SK-N-SH treated with all-trans-retinoic acid at 6 μM for 48 hours (cell line): ENCODE results near the gene SCP2D1.

Experiments used
- ATAC-seq: fragments of 200-7000 bp; cut with Tn5 transposase; 3 replicates; pipeline ENCODE4 v1.9.1; 2020; ENCODE audit warnings: mild to moderate bottlenecking, moderate library complexity
- ARNTL ChIP-seq: fragments of 450-650 bp; formaldehyde crosslinking; IDR thresholded peaks from 2 replicates; pipeline ENCODE4 v1.5.0; 2020; ENCODE audit warnings: low read depth, mild to moderate bottlenecking, moderate library complexity, borderline replicate concordance
- CREB5 ChIP-seq: fragments of 250-450 bp; sonication (Bioruptor Pico); IDR thresholded peaks from 2 replicates; pipeline ENCODE4 v1.5.1; 2020; ENCODE audit warnings: low read depth, mild to moderate bottlenecking, moderate library complexity
- CSDC2 ChIP-seq: fragments of 250-450 bp; sonication (Bioruptor Pico); IDR thresholded peaks from 2 replicates; pipeline ENCODE4 v1.5.0; 2020; ENCODE audit warnings: mild to moderate bottlenecking, moderate library complexity
- CSRNP3 ChIP-seq: fragments of 250-450 bp; sonication (Bioruptor Pico); IDR thresholded peaks from 2 replicates; pipeline ENCODE4 v1.5.1; 2021; ENCODE audit warnings: mild to moderate bottlenecking, moderate library complexity
- ESRRG ChIP-seq: fragments of 250-450 bp; sonication (Bioruptor Pico); IDR thresholded peaks from 2 replicates; pipeline ENCODE4 v1.6.1; 2021; ENCODE audit warnings: mild to moderate bottlenecking
- GLIS3 ChIP-seq: fragments of 250-450 bp; sonication (Bioruptor Pico); IDR thresholded peaks from 2 replicates; pipeline ENCODE4 v1.5.0; 2020; ENCODE audit warnings: mild to moderate bottlenecking, moderate library complexity
- ISL1 ChIP-seq: fragments of 250-450 bp; sonication (Bioruptor Pico); IDR thresholded peaks from 2 replicates; pipeline ENCODE4 v2.1.2; 2022; ENCODE audit warnings: mild to moderate bottlenecking, moderate library complexity
- OSR1 ChIP-seq: fragments of 250-450 bp; sonication (Bioruptor Pico); IDR thresholded peaks from 2 replicates; pipeline ENCODE4 v1.8.0; 2022; ENCODE audit warnings: moderate library complexity, mild to moderate bottlenecking, inconsistent platforms
- PPARA ChIP-seq: fragments of 250-450 bp; sonication (Bioruptor Pico); IDR thresholded peaks from 2 replicates; pipeline ENCODE4 v1.5.0; 2020; ENCODE audit warnings: mild to moderate bottlenecking, borderline replicate concordance
- RARB ChIP-seq: fragments of 250-450 bp; sonication (Bioruptor Pico); IDR thresholded peaks from 2 replicates; pipeline ENCODE4 v1.8.0; 2021; ENCODE audit warnings: mild to moderate bottlenecking, moderate library complexity
- SNAI2 ChIP-seq: fragments of 250-450 bp; sonication (Bioruptor Pico); IDR thresholded peaks from 2 replicates; pipeline ENCODE4 v1.5.0; 2020; ENCODE audit warnings: mild to moderate bottlenecking, moderate library complexity
- TOX ChIP-seq: fragments of 250-450 bp; sonication (Bioruptor Pico); IDR thresholded peaks from 2 replicates; pipeline ENCODE4 v1.8.0; 2021; ENCODE audit warnings: mild to moderate bottlenecking, moderate library complexity, borderline replicate concordance
- TSHZ2 ChIP-seq: fragments of 250-450 bp; sonication (Bioruptor Pico); IDR thresholded peaks from 2 replicates; pipeline ENCODE4 v1.5.0; 2020; ENCODE audit warnings: mild to moderate bottlenecking, moderate library complexity
- ZC3H10 ChIP-seq: fragments of 250-450 bp; sonication (Bioruptor Pico); IDR thresholded peaks from 2 replicates; pipeline ENCODE4 v1.5.1; 2021; ENCODE audit warnings: mild to moderate bottlenecking, moderate library complexity
- ZFP3 ChIP-seq: fragments of 250-450 bp; sonication (Bioruptor Pico); IDR thresholded peaks from 2 replicates; pipeline ENCODE4 v1.5.0; 2020; ENCODE audit warnings: mild to moderate bottlenecking, moderate library complexity
- ZFP30 ChIP-seq: fragments of 450-650 bp; formaldehyde crosslinking; IDR thresholded peaks from 2 replicates; pipeline ENCODE4 v1.5.0; 2022; ENCODE audit warnings: mild to moderate bottlenecking, moderate library complexity
- ZNF565 ChIP-seq: fragments of 450-650 bp; formaldehyde crosslinking; conservative IDR thresholded peaks from 2 replicates; pipeline ENCODE4 v1.5.0; 2020; ENCODE audit warnings: low read depth, mild to moderate bottlenecking, moderate library complexity
- ZNF8 ChIP-seq: fragments of 450-650 bp; formaldehyde crosslinking; IDR thresholded peaks from 2 replicates; pipeline ENCODE4 v1.5.0; 2020; ENCODE audit warnings: mild to moderate bottlenecking, moderate library complexity

The SCP2D1 gene

GRCh38 chr20:18805881-18806280, 7.7 kb upstream of the SCP2D1 start (continued):
- TF ChIP-seq TOX (CRISPR knock-in tag) (no peak), ZFP30 (CRISPR knock-in tag) (no peak)

DNA sequence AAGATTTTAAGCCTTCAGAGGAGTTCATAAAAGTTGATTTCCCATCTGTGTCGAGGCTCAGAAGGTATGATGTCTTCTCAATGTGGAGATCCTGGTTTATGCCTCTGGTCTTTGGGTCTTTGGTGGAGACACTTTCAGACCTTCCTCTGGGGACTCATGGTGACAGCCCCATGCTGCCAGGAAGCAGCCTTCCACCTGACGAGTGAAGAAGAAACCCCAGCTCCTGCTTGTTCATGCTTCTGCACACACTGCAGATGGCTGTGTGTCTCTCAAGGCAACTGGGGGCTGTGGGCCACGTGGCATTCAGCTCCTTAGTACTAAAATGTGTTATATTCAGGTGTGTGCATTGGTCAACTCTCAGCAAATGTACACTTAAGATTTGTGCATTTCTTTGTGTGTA, 4.9 kb upstream of the SCP2D1 start:
- no peak for TF ChIP-seq RARB (CRISPR knock-in tag)
- TF ChIP-seq, all 23 proteins: peak for 0
- ATAC-seq: no peak

DNA sequence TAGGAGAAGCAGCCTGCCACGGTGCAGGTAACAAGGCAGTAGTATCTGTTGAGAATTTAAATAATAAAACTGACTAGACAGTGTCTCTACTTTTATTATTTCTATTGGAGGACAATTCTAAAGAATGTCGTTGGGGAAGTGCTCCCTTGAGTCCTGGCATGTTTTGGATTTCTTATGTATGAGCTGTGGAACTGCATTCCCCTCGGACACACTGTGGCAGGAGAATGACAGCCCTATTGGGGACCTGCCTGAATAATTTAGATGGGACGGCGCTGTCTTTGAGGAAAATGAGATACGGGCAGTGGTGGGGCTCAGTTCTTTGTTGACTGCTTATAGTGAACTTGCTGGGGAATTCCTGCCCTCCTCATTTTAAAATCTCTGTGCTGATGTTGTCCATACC, 2.4 kb upstream of the SCP2D1 start:
- no peak for ATAC-seq
- no peak for TF ChIP-seq ZFP30 (CRISPR knock-in tag)
- TF ChIP-seq RARB (CRISPR knock-in tag): no peak
- TF ChIP-seq ZC3H10 (CRISPR knock-in tag): no peak
- no peak for TF ChIP-seq SNAI2 (CRISPR knock-in tag)
- no peak for TF ChIP-seq ESRRG
- TF ChIP-seq ISL1 (CRISPR knock-in tag): no peak
- TF ChIP-seq TSHZ2: no peak
- no peak for TF ChIP-seq ARNTL
- no peak for TF ChIP-seq ZNF8 (CRISPR knock-in tag)
- no peak for TF ChIP-seq CREB5 (CRISPR knock-in tag)
- no peak for TF ChIP-seq TOX (CRISPR knock-in tag)
- TF ChIP-seq PPARA (CRISPR knock-in tag): no peak
- TF ChIP-seq GLIS3 (CRISPR knock-in tag): no peak

- TF ChIP-seq ISL1 (CRISPR knock-in tag) (no peak), ZNF565 (CRISPR knock-in tag) (no peak), GLIS3 (CRISPR knock-in tag) (no peak), PPARA (CRISPR knock-in tag) (no peak), ZFP3 (CRISPR knock-in tag) (no peak), CREB5 (CRISPR knock-in tag) (no peak), CSRNP3 (CRISPR knock-in tag) (no peak), SNAI2 (CRISPR knock-in tag) (no peak), TSHZ2 (no peak), OSR1 (no peak), CSDC2 (CRISPR knock-in tag) (no peak)
- ATAC-seq: no peak
These were observed 1.7 kb upstream of the SCP2D1 start for GRCh38 chr20:18811904-18812303.
